Measurements from ENCODE around the gene CTXN1.
A peak's percentile ranks its signal among the peaks of the same experiment; 100 is the strongest.

The CTXN1 gene

GRCh38 chr19:7905859-7906258, 20.1 kb downstream of the CTXN1 start:
- Mint-ChIP-seq H3K4me1 (ENCODE audit: low read depth) (peaks cover 27% of the 10 kb centered on the region), H3K27ac (peak overlapping the region; percentile 57), H3K36me3 (ENCODE audit: low read depth) (peaks cover 5% of the 10 kb centered on the region), H3K9me3 (no peaks in the 10 kb centered on the region), H3K4me3 (peak overlapping the region; percentile 69), H3K27me3 (no peaks in the 10 kb centered on the region)

- peak overlapping the region; percentile 85 for H3K4me3 Mint-ChIP-seq
- H3K9me3 Mint-ChIP-seq = no peaks in the 10 kb centered on the region
- H3K27me3 Mint-ChIP-seq = no peaks in the 10 kb centered on the region
- peak overlapping the region; percentile 81 for H3K27ac Mint-ChIP-seq
- H3K36me3 Mint-ChIP-seq (ENCODE audit: low read depth) = no peaks in the 10 kb centered on the region
- H3K4me1 Mint-ChIP-seq (ENCODE audit: low read depth) = peaks cover 27% of the 10 kb centered on the region
These were observed 20.7 kb downstream of the CTXN1 start for GRCh38 chr19:7905268-7905667.

- Mint-ChIP-seq H3K27me3 (no peaks in the 10 kb centered on the region), H3K9me3 (no peaks in the 10 kb centered on the region), H3K36me3 (ENCODE audit: low read depth) (no peaks in the 10 kb centered on the region), H3K4me1 (ENCODE audit: low read depth) (peaks cover 27% of the 10 kb centered on the region), H3K27ac (peak overlapping the region; percentile 81), H3K4me3 (peak overlapping the region; percentile 86)
These were observed 21.6 kb downstream of the CTXN1 start for GRCh38 chr19:7904074-7905020.

GRCh38 chr19:7903244-7904073, 22.5 kb downstream of the CTXN1 start, which contains the start of gene MAP2K7:
MAP2K7 (plus strand) TSS chr19:7903877; CDS start chr19:7903945, 68 bp downstream.
- Mint-ChIP-seq H3K27me3 (no peaks in the 10 kb centered on the region), H3K4me1 (ENCODE audit: low read depth) (peaks cover 27% of the 10 kb centered on the region), H3K4me3 (peak within 1 kb of the TSS; percentile 86), H3K36me3 (ENCODE audit: low read depth) (no peaks in the 10 kb centered on the region), H3K9me3 (no peaks in the 10 kb centered on the region), H3K27ac (peak within 1 kb of the TSS; percentile 96)

GRCh38 chr19:7902796-7903243, 23.1 kb downstream of the CTXN1 start:
- Mint-ChIP-seq H3K4me3 (peak overlapping the region; percentile 86), H3K27ac (peak overlapping the region; percentile 96), H3K36me3 (ENCODE audit: low read depth) (no peaks in the 10 kb centered on the region), H3K27me3 (no peaks in the 10 kb centered on the region), H3K9me3 (no peaks in the 10 kb centered on the region), H3K4me1 (ENCODE audit: low read depth) (peaks cover 27% of the 10 kb centered on the region)

GRCh38 chr19:7901337-7901736, 24.6 kb downstream of the CTXN1 start:
- H3K36me3 Mint-ChIP-seq (ENCODE audit: low read depth) = no peaks in the 10 kb centered on the region

GRCh38 chr19:7900931-7901330, 25.0 kb downstream of the CTXN1 start:
- H3K27ac Mint-ChIP-seq = no peak overlapping the region
- H3K36me3 Mint-ChIP-seq (ENCODE audit: low read depth) = no peaks in the 10 kb centered on the region
- H3K4me1 Mint-ChIP-seq (ENCODE audit: low read depth) = peaks cover 27% of the 10 kb centered on the region
- H3K27me3 Mint-ChIP-seq = no peaks in the 10 kb centered on the region
- H3K9me3 Mint-ChIP-seq = no peaks in the 10 kb centered on the region
- no peak overlapping the region for H3K4me3 Mint-ChIP-seq

More at GRCh38 chr19:7901337-7901736, 24.6 kb downstream of the CTXN1 start:
- Mint-ChIP-seq H3K27ac (no peak overlapping the region), H3K9me3 (no peaks in the 10 kb centered on the region), H3K4me1 (ENCODE audit: low read depth) (peaks cover 27% of the 10 kb centered on the region), H3K27me3 (no peaks in the 10 kb centered on the region), H3K4me3 (no peak overlapping the region)

- Mint-ChIP-seq H3K27me3 (no peaks in the 10 kb centered on the region), H3K4me1 (ENCODE audit: low read depth) (peaks cover 23% of the 10 kb centered on the region), H3K4me3 (no peak overlapping the region), H3K36me3 (ENCODE audit: low read depth) (no peaks in the 10 kb centered on the region), H3K9me3 (no peaks in the 10 kb centered on the region), H3K27ac (no peak overlapping the region)
These were observed 25.5 kb downstream of the CTXN1 start for GRCh38 chr19:7900401-7900870.

- Mint-ChIP-seq H3K4me3 (no peak overlapping the region), H3K36me3 (ENCODE audit: low read depth) (no peaks in the 10 kb centered on the region), H3K27ac (no peak overlapping the region)
These were observed 26.1 kb downstream of the CTXN1 start for GRCh38 chr19:7899751-7900378.

GRCh38 chr19:7898967-7899366, 27.0 kb downstream of the CTXN1 start:
- Mint-ChIP-seq H3K27ac (no peak overlapping the region), H3K4me1 (ENCODE audit: low read depth) (peaks cover 16% of the 10 kb centered on the region), H3K4me3 (no peak overlapping the region), H3K9me3 (no peaks in the 10 kb centered on the region), H3K27me3 (peaks cover 3% of the 10 kb centered on the region), H3K36me3 (ENCODE audit: low read depth) (no peaks in the 10 kb centered on the region)

More at GRCh38 chr19:7899751-7900378, 26.1 kb downstream of the CTXN1 start:
- no peaks in the 10 kb centered on the region for H3K9me3 Mint-ChIP-seq
- H3K27me3 Mint-ChIP-seq = no peaks in the 10 kb centered on the region
- H3K4me1 Mint-ChIP-seq (ENCODE audit: low read depth) = peaks cover 18% of the 10 kb centered on the region

- peaks cover 9% of the 10 kb centered on the region for H3K4me1 Mint-ChIP-seq (ENCODE audit: low read depth)
- H3K36me3 Mint-ChIP-seq (ENCODE audit: low read depth) = no peaks in the 10 kb centered on the region
These were observed 28.6 kb downstream of the CTXN1 start for GRCh38 chr19:7897292-7897691.

GRCh38 chr19:7895565-7895964, 30.4 kb downstream of the CTXN1 start:
- Mint-ChIP-seq H3K27me3 (peaks cover 4% of the 10 kb centered on the region), H3K4me3 (no peak overlapping the region), H3K36me3 (ENCODE audit: low read depth) (no peaks in the 10 kb centered on the region), H3K27ac (no peak overlapping the region), H3K9me3 (no peaks in the 10 kb centered on the region), H3K4me1 (ENCODE audit: low read depth) (peaks cover 9% of the 10 kb centered on the region)

More at GRCh38 chr19:7897292-7897691, 28.6 kb downstream of the CTXN1 start:
- H3K9me3 Mint-ChIP-seq = no peaks in the 10 kb centered on the region
- no peak overlapping the region for H3K4me3 Mint-ChIP-seq
- peaks cover 4% of the 10 kb centered on the region for H3K27me3 Mint-ChIP-seq
- H3K27ac Mint-ChIP-seq = no peak overlapping the region

GRCh38 chr19:7894612-7895309, 31.2 kb downstream of the CTXN1 start:
- no peak overlapping the region for H3K4me3 Mint-ChIP-seq

More at GRCh38 chr19:7894612-7895309, 31.2 kb downstream of the CTXN1 start:
- no peaks in the 10 kb centered on the region for H3K36me3 Mint-ChIP-seq (ENCODE audit: low read depth)
- peaks cover 7% of the 10 kb centered on the region for H3K27me3 Mint-ChIP-seq
- H3K27ac Mint-ChIP-seq = no peak overlapping the region
- peaks cover 9% of the 10 kb centered on the region for H3K4me1 Mint-ChIP-seq (ENCODE audit: low read depth)
- no peaks in the 10 kb centered on the region for H3K9me3 Mint-ChIP-seq

All from stimulated activated naive CD8-positive, alpha-beta T cell treated with anti-CD3 and anti-CD28 coated beads, Interleukin-15, Interleukin-2, amounts not matched to agents 100 ng/mL and 50 ng/mL, for 24 hours (primary cell).